ENCODE measurements around the gene COX5B.
"Not testable (repeated sequence)": the region's sequence is repeated elsewhere in the genome, so short reads cannot be mapped to it uniquely, and the experiment has no call there.

Gene COX5B

DNA sequence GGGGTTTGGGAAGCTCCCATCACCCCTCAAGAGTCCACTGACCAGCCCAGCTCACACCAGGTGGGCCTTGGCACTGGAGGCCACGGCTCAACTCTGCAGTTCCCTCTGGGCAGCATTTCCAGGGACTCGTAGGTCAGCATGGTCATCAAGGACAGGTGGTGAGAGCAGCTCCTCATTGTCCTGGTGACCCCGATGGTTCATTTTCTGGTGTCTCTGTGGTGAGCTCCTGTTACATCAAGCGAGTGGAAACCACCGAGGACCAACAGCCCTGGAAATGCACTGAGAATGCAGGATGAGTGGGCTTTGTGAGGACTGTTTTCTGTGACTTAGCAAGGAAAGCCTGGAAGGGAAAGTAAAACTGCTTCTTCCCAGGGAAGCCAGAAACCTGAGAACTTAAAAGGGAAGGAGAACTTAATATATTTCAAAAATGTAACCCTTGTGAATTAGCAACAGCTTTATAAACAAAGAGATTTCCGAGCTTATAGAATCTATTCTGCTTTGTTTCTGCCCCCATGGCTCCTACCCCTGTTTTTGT, 26.8 kb downstream of the COX5B start:
- DNase-seq = not testable (repeated sequence)

DNA sequence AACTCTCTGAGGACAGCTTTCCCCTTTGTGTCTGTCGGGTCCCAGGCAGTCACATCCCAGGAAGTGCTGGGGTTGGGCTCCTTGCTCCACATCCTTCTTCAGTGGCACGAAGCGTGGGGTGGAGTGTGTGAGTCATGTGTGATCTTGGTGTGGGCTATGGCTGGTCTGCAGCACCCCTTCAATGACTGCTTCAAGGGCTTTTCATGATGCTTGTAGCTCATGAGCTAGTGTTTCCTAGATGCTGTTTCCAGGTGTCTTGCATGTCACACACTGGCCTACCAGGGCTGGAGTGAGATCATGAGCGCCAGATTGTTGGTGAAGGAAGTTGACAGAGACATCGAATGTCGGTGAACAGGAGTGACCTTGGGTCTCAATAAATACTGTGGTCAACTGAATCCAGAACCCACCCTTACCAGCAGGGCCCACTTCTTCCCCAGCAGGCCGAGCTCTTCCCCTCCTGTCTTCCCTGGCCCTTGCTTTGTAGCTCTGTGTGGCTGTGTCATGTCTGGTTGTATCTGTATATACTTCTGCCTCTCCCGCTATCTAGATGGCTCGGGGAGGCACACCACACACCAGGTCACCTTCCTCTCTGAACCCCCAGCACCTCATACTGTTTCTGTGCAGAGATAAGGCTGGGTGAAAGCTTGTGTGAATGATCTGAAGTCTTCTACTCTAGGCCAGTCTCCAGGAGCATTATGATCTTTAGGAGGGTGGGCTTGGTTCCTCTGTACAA, 27.5 kb downstream of the COX5B start:
- DNase-seq = no peak

DNA sequence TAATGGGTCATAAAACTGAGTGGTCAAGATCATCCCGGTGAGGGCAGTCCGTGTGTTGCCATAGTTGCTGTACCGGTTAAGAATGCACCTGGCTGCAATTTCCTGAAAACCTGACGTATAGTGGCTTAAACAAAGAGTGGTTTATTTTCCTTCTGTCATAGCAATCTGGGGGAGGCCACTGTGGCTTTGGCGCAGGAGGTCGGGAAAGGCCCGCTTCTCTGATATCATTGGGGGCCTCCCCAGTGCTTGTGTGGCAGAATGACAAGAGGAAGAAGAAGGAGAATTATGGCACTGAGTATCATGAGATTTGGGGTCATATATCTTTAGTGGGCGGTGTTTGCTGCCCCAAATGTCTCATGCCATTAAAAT, 28.0 kb downstream of the COX5B start:
- no peak for DNase-seq

DNA sequence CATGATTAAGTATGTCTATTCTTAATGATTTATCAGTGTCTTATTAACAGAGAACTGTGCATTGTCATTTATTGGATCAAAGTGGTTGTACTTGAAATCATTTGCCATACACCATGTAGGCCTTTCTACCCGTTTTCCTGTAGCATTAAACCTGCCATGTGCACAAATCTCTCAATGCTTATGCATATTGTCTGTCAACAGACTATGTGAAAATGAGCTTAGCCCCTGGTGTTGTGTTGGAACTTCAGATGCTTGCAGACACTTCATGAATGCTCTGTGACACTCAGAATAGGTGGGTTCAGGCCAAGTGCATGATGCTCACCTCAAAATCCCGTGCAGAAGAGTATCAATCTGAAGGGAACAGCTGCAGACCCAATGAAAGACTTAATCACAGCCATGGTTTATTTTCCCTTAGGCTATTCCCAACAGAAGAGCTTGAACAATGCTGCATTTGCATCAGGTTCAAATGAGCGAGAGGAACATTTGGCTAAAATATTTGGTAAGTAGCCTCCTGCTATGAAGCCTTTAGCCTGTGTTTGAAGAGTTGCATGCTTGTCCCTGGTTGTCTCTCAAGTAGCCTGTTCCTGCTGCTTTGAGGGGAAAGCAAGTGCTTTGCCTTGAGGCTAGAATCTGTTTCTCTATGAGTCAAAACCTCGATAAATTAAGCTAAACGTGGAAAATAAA, 29.7 kb downstream of the COX5B start:
- DNase-seq = no peak

DNA sequence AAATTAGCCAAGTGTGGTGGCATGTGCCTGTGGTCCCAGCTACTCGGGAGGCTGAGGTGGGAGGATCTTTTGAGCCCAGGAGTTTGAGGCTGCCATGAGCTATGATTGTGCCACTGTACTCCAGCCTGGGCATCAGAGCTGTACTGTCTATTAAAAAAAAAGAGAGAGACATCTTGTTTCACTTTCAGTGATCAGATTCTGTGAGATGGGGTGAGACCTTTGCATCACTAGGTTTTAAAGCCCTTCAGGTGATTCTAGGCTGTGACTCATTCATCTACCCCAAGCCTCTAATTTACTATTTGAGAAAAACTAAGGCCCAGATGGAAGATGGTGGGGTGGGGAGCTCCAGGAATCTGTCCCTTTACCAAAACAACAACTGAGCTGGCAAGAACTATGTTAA, 30.8 kb downstream of the COX5B start:
- DNase-seq = no peak

DNA sequence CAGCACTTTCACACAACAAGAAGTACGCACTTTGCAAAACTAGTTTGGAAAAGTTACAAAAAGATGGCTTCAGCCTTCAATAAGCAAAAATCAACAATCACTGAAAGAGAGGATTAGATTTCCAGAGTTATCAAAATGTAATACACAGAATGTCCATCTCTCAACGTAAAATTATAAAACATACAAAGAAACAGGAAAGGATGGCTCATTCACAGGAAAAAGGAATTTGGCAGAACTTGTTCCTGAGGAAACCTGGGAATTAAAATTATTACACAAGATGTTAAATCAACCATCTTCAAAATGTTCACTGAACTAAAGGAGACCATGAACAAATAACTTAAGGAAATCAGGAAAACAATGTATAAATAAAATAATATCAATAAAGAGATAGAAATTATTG, 31.6 kb downstream of the COX5B start:
- DNase-seq = no peak

DNA sequence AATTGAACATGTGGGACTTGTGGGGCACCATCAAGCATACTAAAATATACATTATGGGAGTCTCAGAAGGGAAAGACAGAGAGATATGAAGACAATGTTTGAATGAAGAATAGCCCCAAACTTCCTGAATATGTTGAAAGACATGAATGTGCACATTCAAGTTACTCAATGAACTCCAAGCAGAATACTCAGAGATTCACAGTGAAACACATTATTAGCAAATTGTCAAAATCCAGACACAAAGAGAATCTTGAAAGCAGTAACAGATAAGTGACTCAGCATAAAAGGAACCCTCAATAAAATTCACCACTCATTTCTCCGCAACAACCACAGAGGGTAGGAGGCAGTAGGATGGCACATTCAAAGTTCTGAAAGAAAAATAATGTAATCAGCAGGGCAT, 32.4 kb downstream of the COX5B start:
- DNase-seq = no peak

DNA sequence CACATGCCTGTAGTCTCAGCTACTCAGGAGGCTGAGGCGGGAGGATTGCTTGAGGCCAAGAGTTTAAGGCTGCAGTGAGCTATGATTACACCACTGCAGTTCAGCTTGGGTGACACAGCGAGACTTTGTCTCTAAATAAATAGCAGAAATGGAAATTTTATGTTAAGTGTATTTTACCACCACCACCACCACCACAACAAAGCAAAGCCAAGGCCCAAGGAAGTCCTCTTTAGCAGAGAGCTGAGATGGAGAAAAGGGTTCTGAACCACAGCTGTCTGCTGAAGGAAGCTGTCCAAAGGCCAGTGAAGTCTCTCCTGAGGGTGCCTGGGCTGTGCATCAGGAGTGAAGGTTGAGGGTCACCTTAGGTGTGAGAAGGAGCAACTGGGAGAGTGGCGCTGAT, 41.4 kb downstream of the COX5B start:
- DNase-seq = not testable (repeated sequence)

DNA sequence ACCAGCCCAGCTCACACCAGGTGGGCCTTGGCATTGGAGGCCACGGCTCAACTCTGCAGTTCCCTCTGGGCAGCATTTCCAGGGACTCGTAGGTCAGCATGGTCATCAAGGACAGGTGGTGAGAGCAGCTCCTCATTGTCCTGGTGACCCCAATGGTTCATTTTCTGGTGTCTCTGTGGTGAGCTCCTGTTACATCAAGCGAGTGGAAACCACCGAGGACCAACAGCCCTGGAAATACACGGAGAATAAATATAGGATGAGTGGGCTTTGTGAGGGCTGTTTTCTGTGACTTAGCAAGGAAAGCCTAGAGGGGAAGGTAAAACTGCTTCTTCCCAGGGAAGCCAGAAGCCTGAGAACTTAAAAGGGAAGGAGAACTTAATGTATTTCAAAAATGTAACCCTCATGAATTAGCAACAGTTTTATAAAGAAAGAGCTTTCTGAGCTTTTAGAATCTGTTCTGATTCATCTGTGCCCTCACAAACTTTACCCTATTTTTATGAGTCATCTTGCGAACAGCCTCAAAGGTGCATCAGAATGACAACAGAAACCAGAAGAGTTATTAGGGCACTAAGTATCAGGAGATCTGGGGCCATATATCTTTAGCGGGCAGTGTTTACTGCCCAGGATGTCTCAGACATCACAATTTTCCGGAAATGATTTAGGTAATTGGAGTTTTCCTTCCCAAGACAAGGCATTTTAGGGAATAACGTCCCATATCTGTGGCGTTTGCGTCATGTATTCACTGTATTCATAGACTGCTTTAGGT, 42.4 kb downstream of the COX5B start:
- DNase-seq = no peak

DNA sequence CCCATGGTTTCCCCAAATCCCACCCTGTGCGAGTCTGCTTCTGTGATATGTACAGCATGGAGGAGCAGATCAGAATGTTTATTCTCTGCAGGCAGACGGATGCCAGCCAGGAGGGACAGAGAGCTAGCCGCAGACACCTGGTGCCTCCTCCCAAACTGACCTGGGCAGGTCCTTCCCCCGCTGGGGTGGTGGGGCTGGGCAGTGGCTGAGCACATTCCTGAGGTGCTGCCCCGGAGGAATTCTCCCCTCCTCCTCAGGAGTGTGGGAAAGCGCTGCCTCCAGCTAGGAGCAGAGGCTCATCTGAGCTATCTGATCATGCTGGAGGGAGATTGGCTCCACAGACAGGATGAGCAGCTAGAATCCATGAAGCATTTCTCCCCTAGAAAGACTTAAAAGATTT, 45.3 kb downstream of the COX5B start:
- no peak for DNase-seq

DNA sequence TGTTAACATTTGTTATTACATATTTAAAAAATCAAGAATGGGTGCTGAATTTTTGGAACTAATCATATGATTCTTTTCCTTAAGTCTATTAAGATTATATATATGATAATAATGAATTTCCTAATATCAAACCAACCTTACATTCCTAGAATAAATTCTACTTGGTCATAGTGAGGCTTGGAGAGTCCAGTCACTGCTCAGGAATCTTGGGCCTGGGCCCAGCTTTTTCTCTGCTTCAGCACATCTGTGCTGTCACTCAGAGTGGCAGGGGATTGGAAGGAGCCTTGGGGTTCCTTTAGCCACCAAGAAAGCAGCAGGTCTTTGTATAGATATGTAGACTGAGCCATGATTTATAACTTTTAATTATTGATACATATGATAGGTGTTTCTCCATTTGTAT, 47.6 kb downstream of the COX5B start:
- DNase-seq = no peak

DNA sequence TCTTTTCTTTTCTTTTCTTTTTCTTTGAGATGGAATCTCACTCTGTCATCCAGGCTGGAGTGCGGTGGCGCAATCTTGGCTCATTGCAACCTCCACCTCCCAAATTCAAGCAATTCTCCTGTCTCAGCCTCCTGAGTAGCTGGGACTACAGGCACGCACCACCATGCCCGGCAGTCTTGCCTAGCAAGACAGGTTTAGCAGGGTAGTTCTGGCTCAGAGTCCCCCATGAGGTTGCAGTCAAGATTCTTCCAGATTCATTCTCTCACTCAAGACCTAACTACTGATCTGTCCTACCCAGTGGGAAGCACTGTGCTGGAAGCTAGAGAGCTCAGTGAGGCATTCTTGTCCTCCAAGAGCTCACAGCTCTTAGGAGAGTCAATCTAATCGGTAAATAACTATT, 49.9 kb downstream of the COX5B start:
- DNase-seq = no peak

DNA sequence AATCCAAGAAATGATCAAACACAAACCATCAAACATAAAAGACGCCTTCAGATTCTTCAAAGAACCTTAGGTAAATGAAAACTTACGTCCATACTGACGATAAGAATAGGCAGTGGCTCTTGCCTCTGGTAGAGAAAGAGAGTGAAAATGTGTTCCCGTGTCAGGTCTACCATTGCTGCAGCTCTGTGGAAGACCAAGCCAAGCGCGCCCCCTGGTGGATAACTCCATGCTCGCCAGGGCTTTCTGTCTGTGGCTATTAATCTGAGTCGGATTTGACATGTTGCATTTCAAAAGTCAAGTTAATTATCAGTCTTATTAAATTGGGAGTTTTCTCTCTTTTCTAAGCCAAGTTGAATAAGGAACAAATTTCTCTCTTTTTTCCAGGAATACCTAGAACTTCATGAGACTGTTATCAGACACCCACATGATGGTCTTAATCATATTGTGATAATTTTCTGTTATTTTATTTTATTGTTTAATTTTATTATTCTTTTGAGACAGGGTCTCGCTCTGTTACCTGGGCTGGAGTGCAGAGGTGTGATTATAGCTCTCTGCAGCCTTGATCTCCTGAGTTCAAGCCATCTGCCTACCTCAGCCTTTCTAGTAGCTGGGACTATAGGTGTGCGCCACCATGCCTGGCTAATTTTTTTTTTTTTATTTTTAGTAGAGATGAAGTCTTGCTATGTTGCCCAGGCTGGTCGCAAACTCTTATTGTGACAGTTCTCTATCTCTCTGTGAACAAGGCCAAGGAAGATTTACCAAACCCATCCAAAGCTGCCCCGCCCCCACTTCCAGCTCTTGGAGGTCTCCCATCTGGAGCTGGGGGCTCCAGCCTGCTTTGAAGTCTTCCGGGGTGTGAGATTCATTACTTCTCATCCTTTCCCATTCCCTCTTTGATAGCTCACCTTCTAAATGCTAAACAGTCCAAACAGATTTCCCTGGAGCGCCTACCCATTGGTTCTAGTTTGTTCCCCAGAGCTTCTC, 51.7 kb downstream of the COX5B start:
- peak in 54 of 56 donors; percentile 34 to 97 (median 75) for DNase-seq
